ENCODE results near the gene ZNF219.

ZNF219 gene

GRCh38 chr14:21133901-21134300, 35.4 kb upstream of the ZNF219 start:
- Histone ChIP-seq H4K8ac (ENCODE audit: low read depth, low read length) (no peak overlapping the region), H3K4me2 (ENCODE audit: low read length) (no peak overlapping the region), H3K36me3 (ENCODE audit: control insufficient read depth in 1 of 2, insufficient read depth in 2 of 2, low read length in 2 of 2) (no peaks in the 10 kb centered on the region), H3K9ac (ENCODE audit: low read length) (no peak overlapping the region), H3K79me1 (ENCODE audit: low read length) (no peaks in the 10 kb centered on the region), H2AFZ (ENCODE audit: insufficient read depth, low read length, poor library complexity) (no peak overlapping the region), H3K4ac (ENCODE audit: low read depth, low read length) (no peak overlapping the region), H3K9me3 (ENCODE audit: insufficient read depth, low read depth, low read length) (no peaks in the 10 kb centered on the region), H3K27me3 (ENCODE audit: insufficient read depth, low read length) (no peaks in the 10 kb centered on the region), H4K12ac (ENCODE audit: low read depth, low read length) (no peak overlapping the region), H3K4me1 (ENCODE audit: control insufficient read depth in 1 of 2, insufficient read depth in 2 of 2, low read length in 2 of 2) (no peaks in the 10 kb centered on the region), H3K4me3 (ENCODE audit: low read depth, low read length) (no peak overlapping the region), H2BK12ac (ENCODE audit: low read length) (no peak overlapping the region), H3K18ac (ENCODE audit: low read length) (no peak overlapping the region), H3K79me2 (ENCODE audit: control insufficient read depth, insufficient read depth, low read length, poor library complexity) (no peaks in the 10 kb centered on the region), H3K23ac (ENCODE audit: low read length) (no peak overlapping the region), H2BK5ac (ENCODE audit: low read depth, low read length, poor library complexity) (no peak overlapping the region), H2BK120ac (ENCODE audit: insufficient read depth, low read length, poor library complexity) (no peak overlapping the region), H3K14ac (ENCODE audit: low read length) (no peak overlapping the region), H2AK5ac (ENCODE audit: low read length) (no peak overlapping the region), H4K91ac (ENCODE audit: low read depth, low read length) (no peak overlapping the region), H3K27ac (ENCODE audit: low read depth, low read length) (no peak overlapping the region)
- WGBS (ENCODE audit: extremely low coverage, insufficient coverage, insufficient read length), result 100% methylated on average over 1 of the region's 1 CpG
- DNase-seq, result no peak

- H3K4me3 ChIP-seq (ENCODE audit: low read depth, low read length), result no peak overlapping the region
- no peak overlapping the region for H2AFZ ChIP-seq (ENCODE audit: insufficient read depth, low read length, poor library complexity)
- no peak overlapping the region for H3K14ac ChIP-seq (ENCODE audit: low read length)
- WGBS (ENCODE audit: extremely low coverage, insufficient coverage, insufficient read length), result no CpG with 5 or more reads among the region's 1 CpG
- H4K8ac ChIP-seq (ENCODE audit: low read depth, low read length), result no peak overlapping the region
- no peak overlapping the region for H3K9ac ChIP-seq (ENCODE audit: low read length)
- H3K79me2 ChIP-seq (ENCODE audit: control insufficient read depth, insufficient read depth, low read length, poor library complexity), result no peaks in the 10 kb centered on the region
- peaks cover 2% of the 10 kb centered on the region for H3K9me3 ChIP-seq (ENCODE audit: insufficient read depth, low read depth, low read length)
- H3K23ac ChIP-seq (ENCODE audit: low read length), result no peak overlapping the region
- no peaks in the 10 kb centered on the region for H3K4me1 ChIP-seq (ENCODE audit: control insufficient read depth in 1 of 2, insufficient read depth in 2 of 2, low read length in 2 of 2)
- no peak overlapping the region for H2BK12ac ChIP-seq (ENCODE audit: low read length)
- no peak overlapping the region for H3K18ac ChIP-seq (ENCODE audit: low read length)
- H2BK5ac ChIP-seq (ENCODE audit: low read depth, low read length, poor library complexity), result no peak overlapping the region
- no peak overlapping the region for H2BK120ac ChIP-seq (ENCODE audit: insufficient read depth, low read length, poor library complexity)
- H4K91ac ChIP-seq (ENCODE audit: low read depth, low read length), result no peak overlapping the region
- H3K79me1 ChIP-seq (ENCODE audit: low read length), result no peaks in the 10 kb centered on the region
- no peaks in the 10 kb centered on the region for H3K36me3 ChIP-seq (ENCODE audit: control insufficient read depth in 1 of 2, insufficient read depth in 2 of 2, low read length in 2 of 2)
- no peaks in the 10 kb centered on the region for H3K27me3 ChIP-seq (ENCODE audit: insufficient read depth, low read length)
- H4K12ac ChIP-seq (ENCODE audit: low read depth, low read length), result no peak overlapping the region
- H3K27ac ChIP-seq (ENCODE audit: low read depth, low read length), result no peak overlapping the region
- no peak overlapping the region for H2AK5ac ChIP-seq (ENCODE audit: low read length)
- no peak overlapping the region for H3K4me2 ChIP-seq (ENCODE audit: low read length)
- no peak for DNase-seq
- no peak overlapping the region for H3K4ac ChIP-seq (ENCODE audit: low read depth, low read length)
Measured at GRCh38 chr14:21123429-21123828, 25.0 kb upstream of the ZNF219 start.

GRCh38 chr14:21121122-21121521, 22.7 kb upstream of the ZNF219 start:
- H3K79me1 ChIP-seq (ENCODE audit: low read length), result no peaks in the 10 kb centered on the region
- H3K23ac ChIP-seq (ENCODE audit: low read length), result no peak overlapping the region
- no peak for DNase-seq
- no peak overlapping the region for H3K18ac ChIP-seq (ENCODE audit: low read length)
- no peak overlapping the region for H3K27ac ChIP-seq (ENCODE audit: low read depth, low read length)
- H3K79me2 ChIP-seq (ENCODE audit: control insufficient read depth, insufficient read depth, low read length, poor library complexity), result no peaks in the 10 kb centered on the region
- H2AK5ac ChIP-seq (ENCODE audit: low read length), result no peak overlapping the region
- H2BK12ac ChIP-seq (ENCODE audit: low read length), result no peak overlapping the region
- no peak overlapping the region for H4K91ac ChIP-seq (ENCODE audit: low read depth, low read length)
- no peaks in the 10 kb centered on the region for H3K36me3 ChIP-seq (ENCODE audit: control insufficient read depth in 1 of 2, insufficient read depth in 2 of 2, low read length in 2 of 2)
- H3K4me3 ChIP-seq (ENCODE audit: low read depth, low read length), result no peak overlapping the region
- H3K9ac ChIP-seq (ENCODE audit: low read length), result no peak overlapping the region
- no CpG with 5 or more reads among the region's 1 CpG for WGBS (ENCODE audit: extremely low coverage, insufficient coverage, insufficient read length)
- H4K8ac ChIP-seq (ENCODE audit: low read depth, low read length), result no peak overlapping the region
- no peak overlapping the region for H2AFZ ChIP-seq (ENCODE audit: insufficient read depth, low read length, poor library complexity)
- H3K27me3 ChIP-seq (ENCODE audit: insufficient read depth, low read length), result no peaks in the 10 kb centered on the region
- peaks cover 2% of the 10 kb centered on the region for H3K9me3 ChIP-seq (ENCODE audit: insufficient read depth, low read depth, low read length)
- no peak overlapping the region for H3K4ac ChIP-seq (ENCODE audit: low read depth, low read length)
- H2BK120ac ChIP-seq (ENCODE audit: insufficient read depth, low read length, poor library complexity), result no peak overlapping the region
- H2BK5ac ChIP-seq (ENCODE audit: low read depth, low read length, poor library complexity), result no peak overlapping the region
- H4K12ac ChIP-seq (ENCODE audit: low read depth, low read length), result no peak overlapping the region
- no peak overlapping the region for H3K14ac ChIP-seq (ENCODE audit: low read length)
- H3K4me1 ChIP-seq (ENCODE audit: control insufficient read depth in 1 of 2, insufficient read depth in 2 of 2, low read length in 2 of 2), result no peaks in the 10 kb centered on the region
- H3K4me2 ChIP-seq (ENCODE audit: low read length), result no peak overlapping the region

GRCh38 chr14:21120686-21121085, 22.2 kb upstream of the ZNF219 start:
- Histone ChIP-seq H3K9me3 (ENCODE audit: insufficient read depth, low read depth, low read length) (no peaks in the 10 kb centered on the region), H2AFZ (ENCODE audit: insufficient read depth, low read length, poor library complexity) (no peak overlapping the region), H3K79me2 (ENCODE audit: control insufficient read depth, insufficient read depth, low read length, poor library complexity) (no peaks in the 10 kb centered on the region), H2BK12ac (ENCODE audit: low read length) (no peak overlapping the region), H3K79me1 (ENCODE audit: low read length) (no peaks in the 10 kb centered on the region), H3K4me1 (ENCODE audit: control insufficient read depth in 1 of 2, insufficient read depth in 2 of 2, low read length in 2 of 2) (no peaks in the 10 kb centered on the region), H4K91ac (ENCODE audit: low read depth, low read length) (no peak overlapping the region), H3K14ac (ENCODE audit: low read length) (no peak overlapping the region), H3K4me2 (ENCODE audit: low read length) (no peak overlapping the region), H3K36me3 (ENCODE audit: control insufficient read depth in 1 of 2, insufficient read depth in 2 of 2, low read length in 2 of 2) (no peaks in the 10 kb centered on the region), H3K18ac (ENCODE audit: low read length) (no peak overlapping the region), H2BK5ac (ENCODE audit: low read depth, low read length, poor library complexity) (no peak overlapping the region), H3K27me3 (ENCODE audit: insufficient read depth, low read length) (no peaks in the 10 kb centered on the region), H3K27ac (ENCODE audit: low read depth, low read length) (no peak overlapping the region), H4K8ac (ENCODE audit: low read depth, low read length) (no peak overlapping the region), H3K4ac (ENCODE audit: low read depth, low read length) (no peak overlapping the region), H4K12ac (ENCODE audit: low read depth, low read length) (no peak overlapping the region), H3K4me3 (ENCODE audit: low read depth, low read length) (no peak overlapping the region), H2AK5ac (ENCODE audit: low read length) (no peak overlapping the region), H3K9ac (ENCODE audit: low read length) (no peak overlapping the region), H2BK120ac (ENCODE audit: insufficient read depth, low read length, poor library complexity) (no peak overlapping the region), H3K23ac (ENCODE audit: low read length) (no peak overlapping the region)
- no CpG with 5 or more reads among the region's 6 CpGs for WGBS (ENCODE audit: extremely low coverage, insufficient coverage, insufficient read length)
- no peak for DNase-seq

Measured in trophoblast cell (in vitro differentiated cells and primary cell).